NT2/D1 (cell line): ENCODE data around the gene KCNIP1.

Experiments
- YY1 ChIP-seq: IDR thresholded peaks from 2 replicates; pipeline ENCODE4 v1.6.1; 2011; ENCODE audit not compliant: insufficient read length, insufficient read depth
- ZNF274 ChIP-seq: IDR thresholded peaks from 2 replicates; pipeline ENCODE4 v1.6.1; 2011; ENCODE audit warnings: mild to moderate bottlenecking, low read depth, low read length

- TF ChIP-seq ZNF274 = no peak
- no peak for TF ChIP-seq YY1
Observed at GRCh38 chr5:170584003-170584402, 80.2 kb downstream of the KCNIP1 start.
